Stimulated activated CD4-positive, alpha-beta T cell treated with anti-CD3 and anti-CD28 coated beads, Interleukin-15, amount 100 ng/mL, for 48 hours (primary cell): ENCODE data around the gene SAMD10.
"Not testable (repeated sequence)": the region's sequence is repeated elsewhere in the genome, so short reads cannot be mapped to it uniquely, and the experiment has no call there.

Experiments used
- DNase-seq, 2 donors: peaks; one replicate each; pipeline ENCODE4 v3.0.0-alpha.2; 2020; ENCODE audit warnings: low read depth in 2 of 2

SAMD10 gene

GRCh38 chr20:63941282-63942081, 38.0 kb downstream of the SAMD10 start:
- peak; percentile 65 to 73 for DNase-seq

- no peak for DNase-seq
These were observed 38.8 kb downstream of the SAMD10 start for GRCh38 chr20:63940472-63941266.

- DNase-seq, result no peak
These were observed 39.4 kb downstream of the SAMD10 start for GRCh38 chr20:63940071-63940471.

- no peak for DNase-seq
These were observed 40.1 kb downstream of the SAMD10 start for GRCh38 chr20:63939061-63939935.

GRCh38 chr20:63937596-63937995, 41.8 kb downstream of the SAMD10 start:
- no peak for DNase-seq

- no peak for DNase-seq
These were observed 44.0 kb downstream of the SAMD10 start for GRCh38 chr20:63935447-63935846.

GRCh38 chr20:63934271-63935068, 45.0 kb downstream of the SAMD10 start:
- DNase-seq, result no peak

GRCh38 chr20:63933646-63934045, 45.8 kb downstream of the SAMD10 start:
- no peak for DNase-seq

GRCh38 chr20:63932606-63933160, 46.8 kb downstream of the SAMD10 start:
- DNase-seq, result no peak

- DNase-seq, result no peak
These were observed 47.7 kb downstream of the SAMD10 start for GRCh38 chr20:63931735-63932134.

- DNase-seq, result no peak
These were observed 48.4 kb downstream of the SAMD10 start for GRCh38 chr20:63930971-63931553.

GRCh38 chr20:63929473-63929883, 50.0 kb downstream of the SAMD10 start:
- DNase-seq, result not testable (repeated sequence)

GRCh38 chr20:63929071-63929470, 50.4 kb downstream of the SAMD10 start:
- no peak for DNase-seq

- no peak for DNase-seq
These were observed 53.1 kb downstream of the SAMD10 start for GRCh38 chr20:63926298-63926697.

- DNase-seq, result no peak
These were observed 55.2 kb downstream of the SAMD10 start for GRCh38 chr20:63924241-63924640.
